Caki2 (cell line): ENCODE measurements around the gene SELENOF. TPM values are rescaled to one million over a fixed set of nuclear protein-coding genes. Genes with fewer than 3 reads are reported as not detected.
"Not testable (repeated sequence)": the region's sequence is repeated elsewhere in the genome, so short reads cannot be mapped to it uniquely, and the experiment has no call there.

Source experiments
- DNase-seq: peaks from one replicate; pipeline ENCODE4 v3.0.0-alpha.2; 2015; ENCODE audit warnings: low read depth
- in situ Hi-C: cut with HindIII; loops from 2 replicates; pipeline ENCODE4 v1.10.0; 2016; ENCODE audit warnings: low sequenced_read_pairs, low pct_unique_long_range_greater_than_20kb, mixed read lengths
- total RNA-seq: library from RNA; depleted of rRNA; stranded (reverse); fragments of >200 nt; shearing (Covaris generic); gene quantifications from 2 replicates; pipeline ENCODE4 v1.2.3, GENCODE V29; 2014; ENCODE audit warnings: low replicate concordance

SELENOF gene
- total RNA-seq, 1 experiment from 2014 or later = 268 TPM

DNA sequence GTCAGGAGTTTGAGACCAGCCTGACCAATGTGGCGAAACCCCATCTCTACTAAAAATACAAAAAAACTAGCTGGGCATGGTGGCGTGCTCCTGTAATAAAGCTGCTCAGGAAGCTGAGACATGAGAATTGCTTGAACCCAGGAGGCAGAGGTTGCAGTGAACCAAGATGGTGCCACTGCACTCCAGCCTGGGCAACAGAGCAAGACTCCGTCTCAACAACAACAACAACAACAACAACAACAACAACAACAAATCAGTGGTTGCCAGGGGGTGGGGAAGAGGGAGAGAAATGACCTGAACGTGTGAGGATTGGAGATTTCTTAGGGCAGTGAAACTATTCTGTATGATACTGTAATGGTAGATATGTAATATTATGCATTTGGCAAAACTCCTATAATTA is 46.6 kb downstream of the SELENOF start:
- in situ Hi-C loops, DNase-seq: not testable (repeated sequence)

DNA sequence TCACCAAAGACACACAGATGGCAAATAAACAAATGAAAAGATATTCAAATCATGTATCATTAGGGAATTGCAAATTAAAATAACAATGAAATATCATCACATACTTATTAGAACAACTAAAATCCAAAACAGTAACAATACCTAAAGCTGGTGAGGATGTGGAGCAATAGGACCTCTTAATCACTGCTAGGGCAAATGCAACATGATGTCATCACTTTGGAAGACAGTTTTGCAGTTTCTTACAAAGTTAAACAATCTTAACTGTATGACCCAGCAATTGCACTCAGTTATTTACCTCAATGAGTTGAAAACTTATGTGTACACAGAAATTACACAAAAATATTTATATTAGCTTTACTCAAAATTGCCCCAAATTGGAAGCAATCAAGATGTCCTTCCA is 47.3 kb downstream of the SELENOF start:
- in situ Hi-C loops = no loop called here
- no peak for DNase-seq

DNA sequence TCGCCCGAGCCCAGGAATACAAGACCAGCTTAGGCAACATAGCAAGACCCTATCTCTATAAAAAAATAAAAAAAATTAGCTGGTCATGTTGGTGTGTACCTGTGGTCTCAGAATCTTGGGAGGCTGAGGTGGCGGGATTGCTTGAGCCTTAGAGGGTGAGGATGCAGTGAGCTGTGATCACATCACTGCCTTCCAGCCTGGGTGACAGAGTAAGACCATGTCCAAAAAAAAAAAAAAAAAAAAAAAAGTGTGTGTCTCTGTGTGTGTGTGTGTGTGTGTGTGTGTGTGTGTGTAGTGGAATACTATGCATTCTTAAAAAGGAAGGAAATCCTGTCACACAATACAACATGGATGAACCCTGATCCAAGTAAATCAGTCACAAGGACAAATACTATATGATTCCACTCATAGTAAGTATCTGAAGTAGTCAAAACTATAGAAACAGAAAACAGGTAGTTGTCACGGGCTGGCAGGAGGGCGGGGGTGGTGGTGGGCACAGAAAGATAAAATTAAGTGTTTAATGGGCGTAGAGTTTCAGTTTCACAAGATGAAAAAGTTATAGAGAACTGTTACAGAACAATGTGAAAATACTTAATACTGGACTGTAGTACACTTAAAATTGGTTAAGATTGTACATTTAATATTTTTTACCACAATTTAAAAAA is 47.8 kb downstream of the SELENOF start:
- in situ Hi-C loops = no loop called here

DNA sequence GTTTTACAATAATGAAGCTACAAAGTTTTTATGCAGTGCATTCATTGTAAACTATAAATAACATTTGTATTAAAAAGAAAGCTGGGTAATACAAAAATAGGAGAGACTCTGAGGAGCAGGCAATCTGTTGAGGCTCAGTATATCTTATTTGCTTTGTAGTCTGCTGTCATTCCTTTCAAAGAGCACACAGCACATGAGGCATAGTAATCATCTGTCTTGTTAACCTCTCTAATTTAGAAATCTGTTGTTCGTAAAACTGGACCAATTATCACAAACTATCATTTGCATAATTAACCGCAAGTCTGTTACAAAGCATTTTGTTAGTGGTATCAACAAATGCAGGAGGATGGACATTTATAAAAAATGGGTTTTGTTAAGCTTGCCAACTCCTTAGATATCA is 51.0 kb downstream of the SELENOF start:
- no peak for DNase-seq
- in situ Hi-C loops = no loop called here

More for the DNA sequence above, 47.8 kb downstream of the SELENOF start:
- no peak for DNase-seq

DNA sequence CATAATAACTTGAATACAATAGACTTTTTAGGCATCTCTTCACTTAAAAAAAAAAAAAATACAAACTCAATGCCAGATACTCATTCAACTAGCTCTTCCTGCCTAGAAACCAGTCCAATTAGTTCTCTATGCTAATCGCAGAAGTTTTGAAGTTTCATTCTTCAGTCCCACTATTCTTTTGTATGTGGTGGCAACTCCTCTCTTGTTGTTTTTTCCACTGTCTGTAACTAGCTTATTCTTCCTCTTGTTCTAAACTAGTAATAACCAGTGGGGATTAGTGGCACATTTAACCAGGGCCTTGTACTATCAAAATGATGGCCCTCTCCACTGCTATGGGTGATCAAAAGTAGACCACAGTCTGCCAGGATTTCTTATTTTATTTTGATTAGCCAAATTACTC is 52.5 kb downstream of the SELENOF start:
- no peak for DNase-seq
- in situ Hi-C loops = no loop called here

DNA sequence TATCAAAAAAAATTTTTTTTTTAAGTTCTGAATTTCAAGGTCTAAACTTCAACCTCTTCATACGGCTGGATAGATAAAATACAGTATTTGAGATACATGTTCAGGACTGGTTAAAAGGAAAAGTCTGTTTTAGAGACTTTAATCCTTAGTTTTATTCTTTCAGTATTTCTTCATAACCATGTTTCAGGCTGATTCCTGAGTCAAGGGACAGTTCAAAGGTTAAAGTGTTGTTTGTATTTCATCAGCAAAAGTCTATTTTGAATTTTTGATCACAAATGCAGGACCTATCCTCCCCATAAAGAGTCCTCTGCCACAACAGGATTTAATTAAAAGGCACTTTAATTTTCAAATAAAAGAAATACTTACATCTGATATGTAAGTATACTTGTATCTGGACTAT is 53.5 kb downstream of the SELENOF start:
- no peak for DNase-seq
- in situ Hi-C loops = no loop called here

DNA sequence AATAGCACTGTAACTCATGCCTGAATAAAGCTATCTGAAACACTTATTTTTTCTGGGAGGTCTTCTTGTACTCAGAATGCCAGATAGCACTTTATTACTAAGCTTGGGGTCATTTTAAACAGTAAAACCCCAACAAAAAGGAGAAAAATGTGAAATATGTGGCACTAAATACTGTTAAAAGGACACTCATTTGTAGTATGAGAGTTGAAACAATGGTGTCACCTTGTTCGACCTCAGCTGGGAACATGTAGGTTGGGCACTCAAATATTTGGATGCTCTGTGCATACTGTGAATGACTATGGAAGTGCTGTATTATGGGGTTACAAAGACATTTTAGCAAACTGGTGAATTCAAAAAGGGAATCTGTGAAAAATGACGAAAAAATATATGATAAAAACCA is 53.9 kb downstream of the SELENOF start:
- DNase-seq = no peak
- in situ Hi-C loops = no loop called here

DNA sequence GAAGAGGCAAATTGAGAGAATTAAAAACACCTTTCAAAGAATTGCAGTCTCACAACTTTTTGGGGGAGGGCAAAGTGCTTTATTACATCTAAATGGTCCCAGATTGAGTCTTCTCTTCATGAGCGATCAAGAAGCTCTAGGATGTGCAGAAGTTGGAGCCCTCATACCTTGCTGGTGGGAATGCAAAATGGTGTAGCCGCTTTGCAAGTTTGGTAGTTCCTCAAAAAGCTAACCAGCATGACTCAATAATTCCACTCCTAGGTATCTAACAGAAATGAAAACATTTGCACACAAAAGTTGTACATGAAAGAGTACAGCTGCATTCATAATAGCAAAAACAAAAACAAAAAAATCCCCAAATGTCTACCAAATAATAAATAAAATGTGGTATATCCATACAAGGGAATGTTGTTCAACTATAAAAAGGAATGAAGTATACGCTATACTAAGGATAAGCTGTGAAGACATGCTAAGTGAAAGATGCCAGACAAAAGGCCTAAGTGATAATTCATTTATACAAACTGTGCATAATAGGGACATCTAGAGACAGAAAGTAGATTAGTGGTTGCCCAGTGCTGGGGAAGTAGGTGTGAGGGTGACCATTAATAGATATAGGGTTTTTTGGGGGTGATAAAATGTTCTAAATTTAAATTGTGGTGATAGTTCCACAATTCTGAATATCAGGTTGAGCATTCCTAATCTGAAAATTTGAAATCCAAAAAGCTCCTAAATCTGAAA is 55.2 kb downstream of the SELENOF start:
- no peak for DNase-seq
- in situ Hi-C loops = no loop called here

DNA sequence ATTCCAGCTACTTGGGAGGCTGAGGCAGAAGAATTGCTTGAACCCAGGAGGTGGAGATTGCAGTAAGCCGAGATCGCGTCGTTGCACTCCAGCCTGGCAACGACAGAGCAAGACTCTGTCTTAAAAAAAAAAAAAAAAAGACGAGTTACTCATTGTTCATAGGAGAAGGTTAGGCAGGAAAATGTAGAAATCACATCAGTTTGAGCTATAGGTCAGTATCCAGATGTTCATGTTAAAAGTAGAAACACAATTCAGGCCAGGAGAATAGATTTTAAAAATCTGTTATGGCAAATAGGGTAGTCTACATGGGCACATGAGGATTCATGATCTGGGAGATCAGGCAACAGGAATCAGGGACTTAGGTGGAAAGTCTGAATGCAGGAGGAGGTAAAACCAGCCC is 57.7 kb downstream of the SELENOF start:
- in situ Hi-C loops = no loop called here

DNA sequence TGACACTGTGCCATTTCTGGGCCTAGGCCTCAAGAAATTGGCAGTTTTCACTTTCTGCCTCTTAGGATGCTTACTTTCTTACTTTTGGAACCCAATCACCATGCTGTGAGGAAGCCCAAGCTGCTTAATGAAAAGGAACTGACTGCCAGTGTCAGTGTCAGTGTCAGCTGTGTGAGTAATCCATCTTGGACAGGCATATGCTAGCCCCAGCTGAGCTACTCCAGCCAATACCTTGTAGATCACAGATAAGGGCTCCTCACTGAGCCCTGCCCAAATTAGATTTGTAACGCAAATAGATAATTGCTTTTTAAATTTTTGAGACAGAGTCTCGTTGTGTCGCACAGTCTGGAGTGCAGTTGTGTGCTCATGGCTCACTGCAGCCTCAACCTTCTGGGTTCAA is 59.6 kb downstream of the SELENOF start:
- in situ Hi-C loops = no loop called here
- no peak for DNase-seq

More for the DNA sequence above, 57.7 kb downstream of the SELENOF start:
- DNase-seq = no peak

DNA sequence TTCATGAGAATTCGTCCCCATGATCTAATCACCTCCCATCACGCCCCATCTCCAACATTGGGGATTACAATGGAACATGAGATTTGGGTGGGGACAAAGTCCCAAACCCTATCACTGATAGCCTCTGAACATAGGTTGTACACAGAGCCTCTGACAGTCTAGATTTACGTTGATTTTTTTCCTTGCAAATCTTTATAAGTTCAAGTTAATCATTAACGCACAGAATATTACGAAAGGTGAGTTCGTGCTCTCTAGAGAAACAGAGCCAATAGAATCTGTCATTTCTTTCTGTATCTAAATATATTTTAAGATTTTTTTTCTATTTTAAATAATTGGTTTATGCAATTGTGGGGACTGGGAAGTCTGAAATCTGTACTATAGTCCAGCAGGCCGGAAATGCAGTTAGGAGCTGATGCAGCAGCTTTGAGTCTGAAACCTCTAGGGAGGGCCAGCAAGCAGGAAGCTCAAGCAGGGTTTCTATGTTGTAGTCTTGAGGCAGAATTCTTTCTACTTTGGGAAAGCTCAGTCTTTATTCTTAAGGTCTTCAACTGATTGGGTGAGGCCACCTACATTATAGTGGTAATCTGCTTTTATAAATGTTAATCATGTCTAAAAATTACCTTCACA is 61.0 kb downstream of the SELENOF start:
- in situ Hi-C loops = no loop called here
- no peak for DNase-seq

DNA sequence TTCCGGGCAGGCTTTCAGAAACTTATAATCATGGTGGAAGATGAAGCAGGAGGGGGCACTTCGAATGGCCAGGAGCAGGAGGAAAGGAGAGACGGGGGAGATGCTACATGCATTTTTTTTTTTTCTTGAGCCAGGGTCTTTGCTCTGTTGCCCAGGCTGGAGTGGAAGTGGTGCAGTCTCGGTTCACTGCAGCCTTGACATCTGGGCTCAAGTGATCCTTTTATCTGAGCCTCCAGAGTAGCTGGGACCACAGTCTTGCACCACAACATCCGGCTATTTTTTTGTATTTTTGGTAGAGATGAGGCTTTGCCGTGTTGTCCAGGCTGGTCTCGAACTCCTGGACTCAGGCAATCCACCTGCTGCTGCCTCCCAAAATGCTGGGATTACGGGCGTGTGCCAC is 61.6 kb downstream of the SELENOF start:
- in situ Hi-C loops = no loop called here
- DNase-seq = no peak

DNA sequence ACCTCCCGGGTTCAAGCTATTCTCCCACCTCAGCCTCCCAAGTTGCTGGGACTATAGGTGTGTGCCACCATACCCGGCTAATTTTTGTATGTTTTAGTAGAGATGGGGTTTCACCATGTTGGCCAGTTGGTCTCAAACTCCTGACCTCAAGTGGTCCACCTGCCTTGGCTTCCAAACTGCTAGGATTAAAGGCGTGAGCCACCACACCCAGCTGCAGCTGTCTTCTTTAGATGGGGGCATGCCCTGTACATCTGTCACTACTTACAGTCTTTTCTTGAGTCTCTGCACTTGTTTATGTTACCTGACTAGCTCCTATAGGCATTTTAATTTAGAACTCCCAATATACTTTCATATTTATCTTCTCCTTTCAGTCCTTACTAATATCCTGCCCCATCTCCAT is 64.2 kb downstream of the SELENOF start:
- DNase-seq = no peak
- in situ Hi-C loops = no loop called here

DNA sequence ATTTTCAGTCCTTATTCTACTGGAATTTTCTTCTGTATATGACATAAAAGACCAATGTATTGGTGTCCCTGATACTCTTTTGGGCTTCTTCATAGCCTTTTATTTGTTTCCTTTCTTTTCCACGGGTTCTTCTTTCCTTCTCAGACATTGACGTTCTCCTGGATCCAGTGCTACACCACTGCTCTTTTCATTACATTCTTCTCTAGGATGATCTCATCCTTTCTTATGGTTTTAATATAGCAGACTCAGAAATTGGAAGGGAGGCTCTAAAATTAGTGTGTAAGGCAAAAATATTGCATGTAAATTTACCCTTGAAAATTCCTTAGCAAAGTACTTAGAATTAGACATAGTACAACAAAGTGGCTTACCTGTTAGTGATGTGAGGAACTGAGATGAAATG is 65.3 kb downstream of the SELENOF start:
- DNase-seq = no peak
- in situ Hi-C loops = no loop called here

DNA sequence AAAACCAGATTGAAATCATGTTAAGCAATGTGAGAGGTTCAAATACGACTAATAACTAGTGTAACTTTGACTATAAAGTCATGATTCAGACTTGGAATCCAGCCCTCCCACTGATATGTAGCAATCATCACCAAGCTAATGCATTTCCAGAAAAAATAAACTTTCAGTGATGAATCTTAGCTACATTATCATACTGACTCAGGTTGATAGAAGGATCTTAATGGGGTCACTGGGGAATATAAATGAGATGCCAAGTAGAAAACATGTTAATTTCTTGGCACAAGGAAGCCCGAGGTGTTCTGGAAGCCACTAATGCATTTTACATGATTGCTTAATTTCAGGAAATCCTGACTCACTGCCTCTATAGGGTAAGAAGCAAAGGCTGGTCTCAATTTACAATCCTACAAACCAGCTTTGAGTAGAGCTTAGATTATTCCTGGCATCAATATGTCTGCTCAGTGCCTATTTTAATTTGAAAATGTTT is 67.7 kb downstream of the SELENOF start:
- peak; percentile 49 for DNase-seq
- in situ Hi-C loops = no loop called here

DNA sequence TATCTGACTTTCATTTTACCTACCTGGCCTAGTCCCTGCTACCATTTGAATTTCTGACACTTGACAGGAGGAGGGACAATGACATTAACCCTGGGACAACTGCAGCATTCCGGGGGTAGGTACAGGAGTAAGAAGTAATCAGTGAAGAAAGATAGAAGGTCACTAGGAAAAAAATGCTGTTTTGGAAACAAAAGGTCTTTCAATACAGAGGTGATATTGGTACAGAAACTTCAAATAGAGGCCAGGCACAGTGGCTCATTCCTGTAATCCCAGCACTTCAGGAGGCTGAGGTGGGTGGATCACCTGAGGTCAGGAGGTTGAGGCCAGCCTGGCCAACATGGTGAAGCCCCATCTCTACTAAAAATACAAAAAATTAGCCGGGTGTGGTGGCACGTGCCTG is 68.4 kb downstream of the SELENOF start:
- DNase-seq = no peak
- in situ Hi-C loops = no loop called here

DNA sequence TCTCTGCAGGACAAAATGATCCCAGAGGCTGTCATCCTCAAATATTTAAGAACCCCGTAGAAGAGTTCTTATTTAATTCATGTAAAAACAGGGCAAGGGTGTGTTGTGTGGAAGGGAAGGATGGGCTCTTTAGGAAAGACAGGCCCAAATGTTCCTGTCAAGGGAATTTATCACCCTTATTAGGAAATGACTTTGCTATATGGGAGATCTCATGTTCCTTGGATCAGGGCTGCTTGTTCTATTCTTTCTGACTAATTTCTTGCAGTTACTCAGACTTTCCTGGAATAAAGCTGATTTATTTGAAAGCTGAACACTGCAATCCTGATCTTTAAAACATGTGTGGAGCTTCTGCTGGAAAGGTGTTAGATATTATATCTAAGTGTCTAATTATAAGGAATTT is 72.8 kb downstream of the SELENOF start:
- in situ Hi-C loops = no loop called here

DNA sequence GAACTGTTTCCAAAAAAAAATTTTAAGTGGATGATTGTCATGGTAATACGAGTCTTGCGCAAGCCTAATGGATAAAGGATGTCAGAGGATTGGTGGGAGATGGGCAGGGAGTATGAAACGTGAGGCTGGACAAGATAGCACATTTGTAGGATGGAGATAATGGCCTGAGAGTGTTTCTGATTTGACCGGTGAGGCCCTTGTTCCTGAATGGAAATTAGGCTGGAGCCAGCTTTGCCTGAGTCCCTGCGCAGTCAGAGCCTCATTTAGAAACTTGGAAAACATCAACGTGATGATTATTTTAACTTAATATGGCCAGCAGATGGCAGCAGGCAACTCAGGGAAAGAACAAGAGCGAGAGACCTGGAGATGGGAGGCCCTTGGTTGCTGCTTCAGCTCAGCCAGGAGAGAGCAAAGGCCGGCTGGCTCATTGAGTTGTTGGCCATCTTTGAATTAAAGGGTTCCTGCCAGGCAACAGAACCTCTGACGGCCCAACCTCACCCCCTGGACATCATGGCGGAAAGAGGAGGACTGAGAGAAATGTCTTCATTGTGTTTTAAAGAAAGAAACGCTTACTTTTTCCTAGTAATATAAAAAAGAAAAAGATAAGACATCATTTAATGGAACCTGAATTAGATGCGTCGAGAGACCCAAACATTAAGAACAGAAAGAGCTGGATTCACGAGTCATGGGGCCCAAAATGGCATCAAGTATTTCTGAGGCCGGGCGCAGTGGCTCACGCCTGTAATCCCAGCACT is 80.3 kb downstream of the SELENOF start:
- DNase-seq = peak; percentile 65
- in situ Hi-C loops = no loop called here

More for the DNA sequence above, 72.8 kb downstream of the SELENOF start:
- DNase-seq = no peak

DNA sequence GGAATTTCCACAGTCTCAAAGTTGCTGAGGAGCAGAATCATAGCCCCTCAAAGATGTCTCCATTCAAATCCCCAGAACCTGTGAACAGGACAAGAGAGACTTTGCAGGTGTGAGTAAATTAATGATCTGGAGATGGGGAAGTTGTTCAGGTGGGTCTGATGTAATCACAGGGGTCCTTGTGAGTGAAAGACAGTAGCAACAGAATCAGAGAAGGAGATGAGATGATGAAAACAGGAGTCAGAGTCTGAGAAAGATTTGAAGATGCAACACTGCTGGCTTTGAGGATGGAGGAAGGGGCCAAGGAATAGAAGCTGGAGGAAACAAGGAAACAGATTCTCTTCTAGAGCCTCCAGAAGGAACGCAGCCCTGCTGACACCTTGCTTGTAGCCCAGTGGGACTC is 81.5 kb downstream of the SELENOF start:
- in situ Hi-C loops = no loop called here
- no peak for DNase-seq
